Adrenal gland (tissue), 12 donors: ENCODE results near the gene KRTAP5-9. TPM values are rescaled to one million over a fixed set of nuclear protein-coding genes. Genes with fewer than 3 reads are reported as not detected.
"Not testable (repeated sequence)": the region's sequence is repeated elsewhere in the genome, so short reads cannot be mapped to it uniquely, and the experiment has no call there.

Experiments
- DNase-seq, 7 donors: peaks; one replicate each; pipeline ENCODE4 v3.0.0-alpha.2; 2019 to 2020
- H3K27ac ChIP-seq, 5 donors: fragments of 200-600 bp; sonication (generic) in 4 of 5; 1 replicate in 3 of 5; 2 replicates in 2 of 5; pipeline versions ENCODE4 v1.5.1 to v1.8.0; 2016 to 2020; ENCODE audit warnings: mild to moderate bottlenecking in 1 of 5
- H3K27me3 ChIP-seq: fragments of 200-600 bp; 2 replicates; pipeline ENCODE4 v1.8.0; 2021
- H3K36me3 ChIP-seq, 2 donors: fragments of 200-600 bp; replicated peaks in 1 of 2; 1 replicate in 1 of 2; 2 replicates in 1 of 2; pipeline versions ENCODE4 v1.5.1 to v1.8.0; 2018 to 2022
- H3K4me1 ChIP-seq, 2 donors: fragments of 200-600 bp; replicated peaks in 1 of 2; 1 replicate in 1 of 2; 2 replicates in 1 of 2; pipeline versions ENCODE4 v1.5.1 to v1.8.0; 2018 to 2021
- H3K4me3 ChIP-seq, 4 donors: fragments of 200-600 bp; sonication (generic) in 3 of 4; one replicate each; pipeline ENCODE4 v1.5.1; 2016 to 2018
- H3K9me3 ChIP-seq, 3 donors: fragments of 200-600 bp; sonication (generic) in 1 of 3; replicated peaks in 1 of 3; 1 replicate in 2 of 3; 2 replicates in 1 of 3; pipeline versions ENCODE4 v1.5.1 to v1.8.0; 2016 to 2021
- POLR2A ChIP-seq, 2 donors: fragments of 450-650 bp; IDR thresholded peaks; one replicate each; pipeline ENCODE4 v1.6.1; 2017; ENCODE audit warnings: antibody characterized with exemption in 2 of 2, mild to moderate bottlenecking in 2 of 2, moderate library complexity in 1 of 2
- WGBS, 4 donors: extraction: QIAGEN DNeasy Blood & Tissue Kit in 2 of 4; methylation state at CpG; one replicate each; pipeline versions ENCODE4 v1.1.5 to v1.1.7; 2013 to 2017; 5-methylcytosine and 5-hydroxymethylcytosine counted together
- intact Hi-C, 2 donors: fragments of 100-400 bp; cut with DNase I; formaldehyde crosslinking; loops; one replicate each; pipeline versions ENCODE4 v1.14.1 to v1.15.0; 2022 to 2023
- polyA plus RNA-seq, 3 donors: library from polyadenylated mRNA; stranded (reverse); fragments of 200-250 nt in 2 of 3; fragments of 350-450 nt in 1 of 3; fragmentation: Illumina TruSeq in 1 of 3; extraction: RNeasy Lipid Tissue Mini Kit (QIAGEN cat#74804) in 1 of 3; gene quantifications; one replicate each; pipeline ENCODE4 v1.2.3, GENCODE V29; 2013 to 2014
- total RNA-seq, 9 donors: library from RNA; depleted of rRNA in 4 of 9; stranded (reverse); fragments of >200 nt in 4 of 9; fragments of 120-200 nt in 1 of 9; fragmentation: NEBNext Ultra II Directional in 1 of 9; extraction: Animal tissue kit (Norgen Biotek cat#: 25700) in 1 of 9; gene quantifications; one replicate each; pipeline versions ENCODE4 v1.1.0 to v1.2.4, GENCODE V29; 2013 to 2023
- TF ChIP-seq, protein P1 (sequence below), 6 experiments: fragments of 450-650 bp in 4 of 6; fragments of 200-600 bp in 2 of 6; sonication (generic) in 1 of 6; IDR thresholded peaks; 1 replicate in 5 of 6; 2 replicates in 1 of 6; pipeline versions ENCODE4 v1.5.1 to v1.8.0; 2016 to 2021; ENCODE audit warnings: antibody characterized with exemption in 6 of 6, mild to moderate bottlenecking in 2 of 6, moderate library complexity in 1 of 6
- donor health status: healthy with polysubstance abuse.
- donor health status: Bipolar disorder and iron deficiency.
- donor health status: DM: yes; HTN: yes; CAD: no.
- donor health status: DM: no; HTN: no; CAD: no.
- donor health status: DM: no; HTN: no; CAD: no.
- donor health status: DM: yes; HTN: yes; CAD: no.

The KRTAP5-9 gene
- total and polyA plus RNA-seq, 12 donors, result 0.18 to 1.6 (median 0.45) TPM; not detected in 8

DNA sequence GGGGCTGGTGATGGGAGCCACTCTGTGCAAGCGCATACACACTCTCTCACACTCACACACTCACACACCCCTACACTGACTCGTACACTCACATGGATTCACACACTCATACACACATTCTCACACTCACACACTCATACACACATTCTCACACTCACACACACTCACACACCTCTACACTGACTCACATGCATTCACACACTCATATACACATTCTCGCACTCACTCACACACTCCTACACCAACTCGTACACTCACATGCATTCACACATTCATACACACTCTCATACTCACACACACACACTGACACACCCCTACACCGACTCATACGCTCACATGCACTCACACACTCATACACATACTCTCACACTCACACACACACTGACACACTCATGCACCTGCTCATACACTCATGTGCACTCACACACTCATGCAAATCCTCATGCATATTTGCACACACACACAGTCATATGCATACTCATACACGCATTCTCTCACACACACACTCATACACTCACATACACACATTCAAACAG lies 29.3 kb downstream of the KRTAP5-9 start:
- no peak for DNase-seq
- H3K27ac ChIP-seq, result no peak overlapping the region
- TF ChIP-seq, protein P1, sequence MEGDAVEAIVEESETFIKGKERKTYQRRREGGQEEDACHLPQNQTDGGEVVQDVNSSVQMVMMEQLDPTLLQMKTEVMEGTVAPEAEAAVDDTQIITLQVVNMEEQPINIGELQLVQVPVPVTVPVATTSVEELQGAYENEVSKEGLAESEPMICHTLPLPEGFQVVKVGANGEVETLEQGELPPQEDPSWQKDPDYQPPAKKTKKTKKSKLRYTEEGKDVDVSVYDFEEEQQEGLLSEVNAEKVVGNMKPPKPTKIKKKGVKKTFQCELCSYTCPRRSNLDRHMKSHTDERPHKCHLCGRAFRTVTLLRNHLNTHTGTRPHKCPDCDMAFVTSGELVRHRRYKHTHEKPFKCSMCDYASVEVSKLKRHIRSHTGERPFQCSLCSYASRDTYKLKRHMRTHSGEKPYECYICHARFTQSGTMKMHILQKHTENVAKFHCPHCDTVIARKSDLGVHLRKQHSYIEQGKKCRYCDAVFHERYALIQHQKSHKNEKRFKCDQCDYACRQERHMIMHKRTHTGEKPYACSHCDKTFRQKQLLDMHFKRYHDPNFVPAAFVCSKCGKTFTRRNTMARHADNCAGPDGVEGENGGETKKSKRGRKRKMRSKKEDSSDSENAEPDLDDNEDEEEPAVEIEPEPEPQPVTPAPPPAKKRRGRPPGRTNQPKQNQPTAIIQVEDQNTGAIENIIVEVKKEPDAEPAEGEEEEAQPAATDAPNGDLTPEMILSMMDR (IDR thresholded peaks at IDR 0.05), result no peak
- no peak for TF ChIP-seq POLR2A (IDR thresholded peaks at IDR 0.05)

DNA sequence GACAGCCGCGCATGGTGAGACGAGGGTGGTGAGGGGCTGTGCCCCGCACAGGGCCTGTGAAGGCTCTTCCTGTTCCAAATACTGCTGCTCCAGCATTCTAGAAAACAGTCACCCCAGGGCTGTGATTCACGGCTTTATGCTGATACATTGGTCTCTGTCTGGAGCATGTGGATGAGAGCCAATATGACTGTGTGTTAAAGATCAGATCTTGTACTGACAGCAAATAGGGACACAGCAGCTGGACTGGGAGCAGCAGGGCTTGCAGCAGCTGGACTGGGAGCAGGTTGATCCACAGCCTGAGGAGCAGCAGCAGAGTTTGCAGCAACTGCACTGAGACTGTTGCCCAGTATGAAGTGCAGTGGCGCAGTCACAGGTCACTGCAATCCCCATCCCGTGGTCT lies 31.3 kb downstream of the KRTAP5-9 start:
- WGBS, 4 donors, result 58 to 67% (median 64%) methylated on average over 4 to 7 of the region's 7 CpGs
- H3K4me1 ChIP-seq, H3K4me3 ChIP-seq, H3K9me3 ChIP-seq, H3K27ac ChIP-seq, intact Hi-C loops, DNase-seq, H3K36me3 ChIP-seq, H3K27me3 ChIP-seq: not testable (repeated sequence)

More for the DNA sequence above, 29.3 kb downstream of the KRTAP5-9 start:
- Histone ChIP-seq H3K36me3 (no peaks in the 10 kb centered on the region), H3K4me1 (no peaks in the 10 kb centered on the region), H3K9me3 (no peaks in the 10 kb centered on the region), H3K4me3 (no peak overlapping the region), H3K27me3 (no peaks in the 10 kb centered on the region)
- intact Hi-C loops, result no loop called here
- WGBS, 4 donors, result 81 to 90% (median 84%) methylated on average over 7 of the region's 7 CpGs

DNA sequence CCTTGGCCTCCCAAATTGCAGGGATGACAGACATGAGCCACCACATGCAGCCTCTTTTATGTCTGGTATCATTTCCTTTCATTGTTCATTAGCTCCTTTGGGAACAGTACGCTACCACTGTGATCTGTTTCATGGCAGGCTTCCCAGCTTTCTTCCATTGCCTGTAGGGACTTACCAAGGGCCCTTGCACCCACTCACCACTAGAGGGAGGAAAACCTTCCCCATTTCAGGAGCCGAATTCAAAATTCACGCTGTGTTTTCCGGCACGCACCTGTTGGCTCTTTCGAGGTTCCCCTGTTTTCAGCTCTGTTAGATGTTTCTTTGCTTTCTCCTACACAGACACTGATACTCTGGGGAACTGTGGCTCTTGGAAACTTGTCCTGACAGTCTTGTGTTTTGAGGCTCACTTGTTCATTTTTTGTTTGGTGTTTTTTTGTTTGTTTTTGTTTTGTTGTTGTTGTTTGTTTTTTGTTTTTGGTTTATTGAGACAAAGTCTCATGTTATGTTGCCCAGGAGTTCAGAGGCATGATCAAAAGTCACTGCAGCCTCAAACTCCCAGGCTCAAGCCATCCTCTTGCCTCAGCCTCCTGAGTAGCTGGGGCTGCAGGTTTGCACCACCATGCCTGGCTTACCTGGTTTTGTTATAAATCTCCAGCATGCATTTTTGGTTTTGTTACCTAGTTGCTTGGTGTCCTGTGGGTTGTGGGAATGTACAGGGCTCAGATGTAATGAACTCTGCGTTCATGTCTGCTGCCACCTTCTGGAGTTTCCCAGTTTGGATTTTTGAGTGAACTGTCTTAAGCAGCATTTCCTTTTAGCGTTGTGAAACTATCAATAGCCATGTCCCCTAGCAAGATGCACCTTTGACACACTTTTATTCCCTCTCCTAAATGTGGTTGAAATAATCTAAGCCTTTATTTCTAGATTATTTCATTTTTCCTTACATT lies 32.1 kb downstream of the KRTAP5-9 start:
- Histone ChIP-seq H3K27me3 (no peaks in the 10 kb centered on the region), H3K36me3 (no peaks in the 10 kb centered on the region), H3K4me1 (no peaks in the 10 kb centered on the region), H3K27ac (no peak overlapping the region), H3K9me3 (no peaks in the 10 kb centered on the region), H3K4me3 (no peak overlapping the region)
- intact Hi-C loops, result no loop called here
- 3 to 10% (median 8%) methylated on average over 8 of the region's 8 CpGs for WGBS, 4 donors
- peak; percentile 71 to 90 (median 84) for DNase-seq
- TF ChIP-seq, protein P1 (IDR thresholded peaks at IDR 0.05), result peak; percentile 66 to 84 (median 71)
- TF ChIP-seq POLR2A (IDR thresholded peaks at IDR 0.05), result no peak

DNA sequence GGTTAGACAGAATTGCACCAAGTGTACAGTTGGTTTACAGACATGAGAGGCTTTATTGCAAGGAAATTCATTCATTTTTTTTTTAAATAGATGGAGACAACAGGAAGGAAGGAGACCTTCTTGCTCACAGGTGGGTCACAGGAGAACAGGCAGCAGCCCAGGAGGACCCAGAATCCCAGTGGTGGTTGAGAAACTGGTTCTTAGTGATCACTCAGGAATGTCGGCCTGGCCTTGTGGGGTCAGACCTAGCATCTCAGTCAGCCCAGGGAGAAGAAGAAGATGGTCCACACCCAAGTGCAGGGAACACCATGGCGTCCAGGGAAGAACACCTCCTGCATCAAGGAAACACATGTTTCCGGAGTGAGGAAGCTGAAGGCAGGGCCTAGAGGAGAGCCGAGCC lies 33.6 kb downstream of the KRTAP5-9 start:
- TF ChIP-seq, protein P1 (IDR thresholded peaks at IDR 0.05), result no peak
- no peak for TF ChIP-seq POLR2A (IDR thresholded peaks at IDR 0.05)
- intact Hi-C loops, result no loop called here
- WGBS, 4 donors, result 70 to 89% (median 82%) methylated on average over 4 of the region's 4 CpGs
- no peaks in the 10 kb centered on the region for H3K36me3 ChIP-seq
- no peaks in the 10 kb centered on the region for H3K27me3 ChIP-seq
- H3K4me1 ChIP-seq, result no peaks in the 10 kb centered on the region
- no peak overlapping the region for H3K27ac ChIP-seq
- H3K4me3 ChIP-seq, result no peak overlapping the region
- no peak for DNase-seq
- H3K9me3 ChIP-seq, result no peaks in the 10 kb centered on the region
